Measurements from ENCODE around the gene ELN.

- no peak for TF ChIP-seq EZH2 (IDR thresholded peaks at IDR 0.05; ENCODE audit: insufficient read depth, poor library complexity, severe bottlenecking)
- no peak for TF ChIP-seq EZH2phosphoT487 (IDR thresholded peaks at IDR 0.05; ENCODE audit: insufficient read depth, low read depth)
Observed at GRCh38 chr7:73983437-73984164, 44.4 kb upstream of the ELN start.
